DND-41 (cell line): ENCODE data around the gene TMEM14A.

Source experiments
- CTCF ChIP-seq: IDR thresholded peaks from 2 replicates; pipeline ENCODE4 v1.5.1; 2012; ENCODE audit warnings: borderline replicate concordance, low read length, moderate library complexity, mild to moderate bottlenecking; ENCODE audit not compliant: poor library complexity, severe bottlenecking; ENCODE audit errors: extremely low read depth
- EZH2 ChIP-seq: IDR thresholded peaks from 3 replicates; pipeline ENCODE4 v1.6.1; 2012; ENCODE audit warnings: borderline replicate concordance, low read depth, mild to moderate bottlenecking, moderate library complexity, low read length, inconsistent platforms; ENCODE audit not compliant: severe bottlenecking

- TF ChIP-seq CTCF (no peak), EZH2 (no peak)
Measured at GRCh38 chr6:52712136-52712535, 41.2 kb downstream of the TMEM14A start.
